Caco-2 (cell line): ENCODE measurements around the gene UCK1. TPM values are rescaled to one million over a fixed set of nuclear protein-coding genes. Genes with fewer than 3 reads are reported as not detected.

Experiments used
- BruUV-seq: library from RNA; stranded (reverse); fragments of 400-500 nt; replicated peaks from 2 replicates; lab custom pipeline; 2021; lab: Mats Ljungman, UMichigan
- CTCF ChIA-PET: fragments of 300-600 bp; sonication (Branson Sonifier 250); formaldehyde crosslinking; loops from one replicate; lab custom pipeline; 2022; ENCODE audit warnings: antibody characterized with exemption; lab: Charles Lee
- POLR2A ChIA-PET: fragments of 300-600 bp; sonication (Branson Sonifier 250); formaldehyde crosslinking; loops from one replicate; lab custom pipeline; 2022; ENCODE audit warnings: antibody characterized with exemption; lab: Charles Lee
- DNase-seq, 2 experiments: peaks; one replicate each; pipeline versions ENCODE4 v3.0.0 to v3.0.0-alpha.2; 2020 to 2022
- H3K27me3 ChIP-seq: replicated peaks from 2 replicates; pipeline ENCODE4 v1.6.0; 2011; ENCODE audit warnings: low read length; ENCODE audit not compliant: control insufficient read depth, insufficient read depth
- H3K36me3 ChIP-seq: 2 replicates; pipeline ENCODE4 v1.5.1; 2011; ENCODE audit warnings: low read length; ENCODE audit not compliant: control insufficient read depth, insufficient read depth
- H3K4me1 ChIP-seq: fragments of 250-450 bp; sonication (Bioruptor Pico); 2 replicates; pipeline ENCODE4 v1.5.1; 2020; ENCODE audit warnings: mild to moderate bottlenecking
- H3K4me3 ChIP-seq: 2 replicates; pipeline ENCODE4 v1.5.1; 2011; ENCODE audit warnings: low read depth, mild to moderate bottlenecking, control low read depth, low read length
- H3K9me3 ChIP-seq: fragments of 250-450 bp; sonication (Bioruptor Pico); 2 replicates; pipeline ENCODE4 v1.5.1; 2020; ENCODE audit warnings: mild to moderate bottlenecking, moderate library complexity
- H3K27ac Mint-ChIP-seq: one replicate; pipeline ENCODE4 v1.8.0; 2022; ENCODE audit warnings: mixed read lengths; ENCODE audit not compliant: unreplicated experiment
- H3K27me3 Mint-ChIP-seq: one replicate; pipeline ENCODE4 v1.8.0; 2022; ENCODE audit warnings: mixed read lengths; ENCODE audit not compliant: insufficient read depth, unreplicated experiment
- H3K36me3 Mint-ChIP-seq: one replicate; pipeline ENCODE4 v1.8.0; 2022; ENCODE audit warnings: mild to moderate bottlenecking, mixed read lengths; ENCODE audit not compliant: insufficient read depth, unreplicated experiment
- H3K4me1 Mint-ChIP-seq: one replicate; pipeline ENCODE4 v1.8.0; 2022; ENCODE audit warnings: low read depth, mixed read lengths; ENCODE audit not compliant: unreplicated experiment
- H3K4me3 Mint-ChIP-seq: one replicate; pipeline ENCODE4 v1.8.0; 2022; ENCODE audit warnings: mild to moderate bottlenecking, moderate library complexity, mixed read lengths; ENCODE audit not compliant: unreplicated experiment
- H3K9me3 Mint-ChIP-seq: one replicate; pipeline ENCODE4 v1.8.0; 2022; ENCODE audit warnings: mixed read lengths; ENCODE audit not compliant: unreplicated experiment
- CTCF ChIP-seq, 2 experiments: fragments of 200-600 bp in 1 of 2; IDR thresholded peaks; 1 replicate in 1 of 2; 2 replicates in 1 of 2; pipeline versions ENCODE4 v1.5.1 to v1.8.0; 2011 to 2022; ENCODE audit warnings: antibody characterized with exemption in 1 of 2, control low read depth in 1 of 2, inconsistent platforms in 1 of 2, low read depth in 1 of 2, low read length in 1 of 2, mild to moderate bottlenecking in 1 of 2, moderate library complexity in 1 of 2; ENCODE audit not compliant: insufficient read depth in 1 of 2, severe bottlenecking in 1 of 2, unreplicated experiment in 1 of 2
- intact Hi-C: fragments of 100-400 bp; cut with micrococcal nuclease; formaldehyde crosslinking; loops from one replicate; pipeline ENCODE4 v1.10.0; 2022; ENCODE audit not compliant: unreplicated experiment
- total RNA-seq: library from RNA; stranded (reverse); gene quantifications from 2 replicates; pipeline ENCODE4 v1.2.3, GENCODE V29; 2022

UCK1 gene
- total RNA-seq, 1 experiment from 2014 or later, result 25.7 TPM

GRCh38 chr9:131555841-131556673, 25.0 kb upstream of the UCK1 start:
- CTCF ChIA-PET, result interaction anchor here (0.6 kb wide), 1 partner anchor 452 kb away, joined by 3 read pairs; no protein-coding TSS in a partner anchor
- H3K4me3 ChIP-seq, result no peak overlapping the region
- POLR2A ChIA-PET, result no interaction called here
- H3K27ac Mint-ChIP-seq, result no peak overlapping the region
- no peaks in the 10 kb centered on the region for H3K36me3 Mint-ChIP-seq
- DNase-seq, result no peak
- H3K4me3 Mint-ChIP-seq, result no peak overlapping the region
- H3K27me3 Mint-ChIP-seq, result no peaks in the 10 kb centered on the region
- H3K36me3 ChIP-seq, result no peaks in the 10 kb centered on the region; the same call in none of the 2 replicates
- no peaks in the 10 kb centered on the region for H3K4me1 Mint-ChIP-seq
- H3K9me3 Mint-ChIP-seq, result no peaks in the 10 kb centered on the region
- intact Hi-C loops, result no loop called here
- BruUV-seq, result no TSS peak
- no peaks in the 10 kb centered on the region for H3K27me3 ChIP-seq
- peaks cover 4% of the 10 kb centered on the region for H3K4me1 ChIP-seq
- no peaks in the 10 kb centered on the region for H3K9me3 ChIP-seq
- no peak for TF ChIP-seq CTCF (IDR thresholded peaks at IDR 0.05; ENCODE audit: insufficient read depth in 1 of 2, low read depth in 1 of 2, low read length in 1 of 2, severe bottlenecking in 1 of 2, unreplicated experiment in 1 of 2)

- Histone ChIP-seq H3K36me3 (no peaks in the 10 kb centered on the region; the same call in none of the 2 replicates), H3K9me3 (no peaks in the 10 kb centered on the region), H3K4me3 (no peak overlapping the region), H3K4me1 (no peaks in the 10 kb centered on the region), H3K27me3 (no peaks in the 10 kb centered on the region)
- Mint-ChIP-seq H3K27ac (no peak overlapping the region), H3K27me3 (no peaks in the 10 kb centered on the region), H3K36me3 (peaks cover 2% of the 10 kb centered on the region), H3K9me3 (no peaks in the 10 kb centered on the region), H3K4me1 (peaks cover 7% of the 10 kb centered on the region), H3K4me3 (no peak overlapping the region)
- ChIA-PET POLR2A (no interaction called here), CTCF (no interaction called here)
- intact Hi-C loops, result no loop called here
- no TSS peak for BruUV-seq
- DNase-seq, result no peak
- no peak for TF ChIP-seq CTCF (IDR thresholded peaks at IDR 0.05; ENCODE audit: insufficient read depth in 1 of 2, low read depth in 1 of 2, low read length in 1 of 2, severe bottlenecking in 1 of 2, unreplicated experiment in 1 of 2)
Measured at GRCh38 chr9:131554843-131555351, 23.8 kb upstream of the UCK1 start.

GRCh38 chr9:131554087-131554842, 23.2 kb upstream of the UCK1 start:
- no peaks in the 10 kb centered on the region for H3K27me3 Mint-ChIP-seq
- H3K36me3 Mint-ChIP-seq, result peaks cover 7% of the 10 kb centered on the region
- H3K4me3 Mint-ChIP-seq, result no peak overlapping the region
- no peak for TF ChIP-seq CTCF (IDR thresholded peaks at IDR 0.05; ENCODE audit: insufficient read depth in 1 of 2, low read depth in 1 of 2, low read length in 1 of 2, severe bottlenecking in 1 of 2, unreplicated experiment in 1 of 2)
- no peaks in the 10 kb centered on the region for H3K27me3 ChIP-seq
- no TSS peak for BruUV-seq
- no peaks in the 10 kb centered on the region for H3K9me3 Mint-ChIP-seq
- no peaks in the 10 kb centered on the region for H3K9me3 ChIP-seq
- no peaks in the 10 kb centered on the region; the same call in none of the 2 replicates for H3K36me3 ChIP-seq
- ChIA-PET POLR2A (no interaction called here), CTCF (no interaction called here)
- no peaks in the 10 kb centered on the region for H3K4me1 ChIP-seq
- intact Hi-C loops, result no loop called here
- H3K4me1 Mint-ChIP-seq, result peaks cover 7% of the 10 kb centered on the region
- no peak for DNase-seq
- H3K4me3 ChIP-seq, result no peak overlapping the region
- no peak overlapping the region for H3K27ac Mint-ChIP-seq
